Activated CD8-positive, alpha-beta memory T cell treated with anti-CD3 and anti-CD28 coated beads for 24 hours (primary cell): Measurements from ENCODE around the gene PITX1.

Experiments
- DNase-seq: peaks from one replicate; pipeline ENCODE4 v3.0.0-alpha.2; 2020

Gene PITX1

GRCh38 chr5:135040333-135041144 is 6.5 kb upstream of the PITX1 start:
- DNase-seq: no peak

DNA sequence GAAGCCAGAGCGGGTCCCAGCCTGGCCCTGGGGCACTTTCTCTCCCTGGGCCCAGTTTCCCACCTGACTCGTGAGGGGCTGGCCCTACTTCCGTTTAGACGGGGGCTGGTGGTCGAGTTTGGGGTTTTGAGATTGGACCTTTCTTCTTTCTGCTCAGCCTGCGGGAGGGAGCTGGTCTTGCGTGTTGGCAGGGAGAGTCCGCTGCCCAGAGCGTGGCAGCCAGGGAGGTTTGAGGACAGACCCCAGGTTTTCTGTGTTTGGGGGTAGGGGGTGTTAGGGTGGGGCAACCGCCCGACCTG is 6.0 kb upstream of the PITX1 start:
- no peak for DNase-seq

DNA sequence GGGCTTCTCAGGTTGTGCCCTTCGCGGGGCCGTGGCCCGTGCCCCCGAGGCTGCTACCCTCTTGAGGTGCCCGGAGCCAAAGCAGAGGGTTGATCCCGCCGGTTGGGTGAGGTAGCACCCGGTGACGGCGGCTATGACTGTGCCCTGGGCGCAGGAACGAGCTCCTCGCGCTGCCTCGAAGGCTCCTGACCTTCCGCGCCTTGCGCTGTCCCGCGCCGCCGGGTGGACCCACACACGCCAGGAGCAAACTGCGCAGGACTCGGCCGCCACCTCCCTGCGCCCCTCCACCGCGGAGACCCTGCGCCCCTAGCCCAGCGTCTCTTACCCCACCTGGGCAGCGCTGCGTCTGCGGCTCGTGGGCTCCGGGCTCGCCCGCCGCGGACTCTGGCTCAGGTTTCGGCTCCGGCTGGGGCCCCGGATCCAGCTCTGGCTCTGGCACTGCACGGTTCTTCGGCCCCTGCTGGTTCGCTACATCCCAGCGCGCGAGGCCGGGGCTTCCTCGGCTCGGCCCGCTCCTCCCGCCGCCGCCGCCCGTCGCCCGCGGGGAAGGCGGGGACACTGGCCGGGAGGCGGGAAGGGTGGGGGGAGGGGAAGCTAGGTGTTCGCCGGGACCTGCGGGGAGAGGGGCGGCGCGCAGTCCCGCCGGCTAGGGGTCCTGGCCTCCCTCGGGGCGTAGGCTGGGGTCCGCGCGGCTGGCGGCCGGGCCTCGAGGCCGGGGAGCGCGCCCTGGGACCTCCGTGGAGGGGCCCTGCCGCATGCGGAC is 5.4 kb upstream of the PITX1 start:
- no peak for DNase-seq

DNA sequence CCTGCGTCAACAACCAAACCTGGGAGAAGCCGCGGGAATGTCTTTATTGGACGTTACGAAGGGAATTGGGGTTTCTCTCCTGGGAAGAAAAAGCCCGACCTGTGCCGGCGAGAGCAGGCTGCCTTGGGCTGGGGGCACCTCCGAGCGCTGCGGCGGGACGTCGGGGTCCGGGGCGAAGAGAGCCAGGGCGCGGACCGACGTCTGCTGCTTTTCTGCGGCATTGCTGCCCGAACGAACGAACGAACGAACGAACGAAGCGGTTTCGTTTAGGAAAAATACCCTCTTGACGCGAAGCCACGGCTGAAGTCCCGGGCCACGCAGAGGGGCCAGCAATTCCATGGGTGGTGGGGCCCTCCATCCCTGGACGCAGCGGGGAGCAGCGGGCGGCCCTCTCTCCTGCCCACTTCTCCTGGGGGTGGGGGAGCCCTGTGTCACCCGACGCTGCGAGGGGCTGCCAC is 4.8 kb upstream of the PITX1 start:
- DNase-seq: no peak

- DNase-seq: no peak
Observed at GRCh38 chr5:135038205-135038812, 4.3 kb upstream of the PITX1 start.

- DNase-seq: no peak
Observed at GRCh38 chr5:135037519-135038204, 3.6 kb upstream of the PITX1 start.

DNA sequence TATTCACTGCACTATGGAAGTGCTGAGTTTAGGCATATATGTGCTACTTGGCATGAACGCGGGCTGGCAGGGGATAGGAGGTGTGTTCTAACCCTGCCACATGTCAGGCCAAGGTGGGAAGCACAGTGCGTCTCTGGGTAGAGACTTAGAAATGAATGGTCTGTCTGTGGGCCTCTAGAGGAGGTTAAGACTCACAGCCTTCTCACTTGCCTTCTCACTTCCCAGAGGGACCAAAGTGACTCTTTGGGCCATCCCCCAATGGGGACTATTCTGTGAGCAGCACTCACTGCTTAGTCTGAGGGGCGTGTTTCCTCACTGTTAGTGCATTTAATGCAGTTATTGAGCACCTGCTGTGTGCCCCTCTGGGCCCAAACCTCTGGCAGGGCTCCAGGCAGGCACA is 2.4 kb upstream of the PITX1 start:
- DNase-seq: no peak

DNA sequence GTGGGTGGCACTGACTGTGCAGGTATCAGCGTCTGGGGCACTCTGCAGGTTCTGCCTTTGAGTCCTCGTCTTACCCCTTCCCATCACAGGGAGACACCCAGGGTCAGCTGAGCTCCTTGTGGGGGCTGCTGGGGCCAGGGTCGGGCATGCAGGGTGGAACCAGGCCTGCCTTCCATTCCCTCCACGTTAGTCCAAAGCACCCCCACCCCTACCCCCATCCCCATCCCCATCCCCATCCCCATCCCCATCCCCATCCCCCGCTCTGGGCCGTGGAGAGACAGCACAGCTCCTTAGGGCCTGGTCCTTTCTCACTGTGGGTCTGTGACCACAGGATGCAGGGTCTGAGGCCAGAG is 1.6 kb upstream of the PITX1 start:
- DNase-seq: no peak

- DNase-seq: no peak
Observed at GRCh38 chr5:135034963-135035677, 1.1 kb upstream of the PITX1 start.

GRCh38 chr5:135034236-135034962 is 371 bp upstream of the PITX1 start:
- DNase-seq: no peak

DNA sequence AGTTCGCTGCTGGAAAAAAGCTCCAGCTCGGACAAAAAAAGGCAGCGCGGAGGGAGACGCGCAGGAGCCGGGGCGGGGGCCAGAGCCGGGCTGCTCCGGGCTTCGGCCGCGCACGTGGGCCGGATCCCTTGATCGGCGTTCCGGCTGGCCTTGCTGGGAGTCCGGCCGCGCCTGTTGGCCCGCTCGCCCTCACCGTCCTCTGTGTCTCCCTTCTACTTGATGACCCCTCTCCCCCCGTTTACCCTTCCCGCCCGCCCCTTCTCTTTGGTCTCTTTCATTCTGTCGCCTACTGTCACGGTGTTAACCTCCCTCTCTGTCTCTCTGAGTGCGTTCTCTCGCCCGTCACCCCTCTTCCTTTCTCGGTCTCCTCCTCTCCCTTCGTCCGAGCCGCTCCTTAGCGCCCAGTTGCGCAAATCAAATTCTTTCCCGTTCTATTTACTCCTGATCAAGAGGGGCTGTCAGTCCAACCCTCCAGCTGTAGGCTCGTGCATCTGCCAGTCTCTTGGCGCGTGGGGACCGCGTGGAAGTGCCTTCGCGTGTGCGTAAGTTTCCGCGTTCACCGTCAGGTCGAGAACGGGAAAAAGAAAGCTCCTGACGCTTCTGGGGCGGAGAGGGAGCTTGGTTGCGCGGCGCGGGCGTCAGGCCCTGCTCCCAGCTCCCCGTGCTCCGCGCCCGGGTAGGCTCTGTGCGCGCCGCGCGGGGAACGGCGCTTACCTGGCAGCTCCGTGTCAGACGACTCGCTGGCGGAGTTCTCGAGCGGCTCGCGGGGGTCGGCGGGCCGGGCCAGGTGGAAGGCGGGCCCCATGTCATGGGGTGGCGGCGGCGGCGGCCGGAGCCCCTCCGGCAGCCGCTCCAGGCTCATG is 798 bp downstream of the PITX1 start:
- no peak for DNase-seq

- no peak for DNase-seq
Observed at GRCh38 chr5:135032695-135032998, 1.4 kb downstream of the PITX1 start.

GRCh38 chr5:135031813-135032694 is 2.0 kb downstream of the PITX1 start:
- no peak for DNase-seq

- no peak for DNase-seq
Observed at GRCh38 chr5:135030956-135031812, 2.8 kb downstream of the PITX1 start.

- no peak for DNase-seq
Observed at GRCh38 chr5:135030123-135030955, 3.7 kb downstream of the PITX1 start.

GRCh38 chr5:135029477-135030122 is 4.4 kb downstream of the PITX1 start:
- DNase-seq: no peak

- DNase-seq: no peak
Observed at GRCh38 chr5:135028791-135029476, 5.1 kb downstream of the PITX1 start.
